Neural crest cell (in vitro differentiated cells): ENCODE data around the gene LRRC7. TPM values are rescaled to one million over a fixed set of nuclear protein-coding genes. Genes with fewer than 3 reads are reported as not detected.

ENCODE experiments used
- DNase-seq: peaks from one replicate; pipeline ENCODE4 v3.0.0; 2021; ENCODE audit warnings: low read depth, mixed read lengths, low spot score
- H3K27ac Mint-ChIP-seq: one replicate; pipeline ENCODE4 v1.8.0; 2021; ENCODE audit warnings: mild to moderate bottlenecking, mixed read lengths; ENCODE audit not compliant: unreplicated experiment
- H3K27me3 Mint-ChIP-seq: 2 replicates; pipeline ENCODE4 v1.8.0; 2021; ENCODE audit warnings: low read depth, mild to moderate bottlenecking, mixed read lengths
- H3K36me3 Mint-ChIP-seq: 2 replicates; pipeline ENCODE4 v1.8.0; 2021; ENCODE audit warnings: low read depth, mild to moderate bottlenecking, mixed read lengths
- H3K4me1 Mint-ChIP-seq: 2 replicates; pipeline ENCODE4 v1.8.0; 2021; ENCODE audit warnings: mixed read lengths
- H3K4me3 Mint-ChIP-seq: one replicate; pipeline ENCODE4 v1.8.0; 2021; ENCODE audit warnings: mild to moderate bottlenecking, mixed read lengths
- H3K9me3 Mint-ChIP-seq: 2 replicates; pipeline ENCODE4 v1.8.0; 2021; ENCODE audit warnings: mixed read lengths
- total RNA-seq: library from RNA; stranded (reverse); gene quantifications from 2 replicates; pipeline ENCODE4 v1.2.1, GENCODE V29; 2021
- TF ChIP-seq, protein P1 (sequence below): fragments of 200-600 bp; sonication (generic); conservative IDR thresholded peaks from 2 replicates; pipeline ENCODE4 v1.5.0; 2021; ENCODE audit warnings: antibody characterized with exemption, mild to moderate bottlenecking

LRRC7 gene
- total RNA-seq, 1 donor from 2014 or later = 2.4 TPM

DNA sequence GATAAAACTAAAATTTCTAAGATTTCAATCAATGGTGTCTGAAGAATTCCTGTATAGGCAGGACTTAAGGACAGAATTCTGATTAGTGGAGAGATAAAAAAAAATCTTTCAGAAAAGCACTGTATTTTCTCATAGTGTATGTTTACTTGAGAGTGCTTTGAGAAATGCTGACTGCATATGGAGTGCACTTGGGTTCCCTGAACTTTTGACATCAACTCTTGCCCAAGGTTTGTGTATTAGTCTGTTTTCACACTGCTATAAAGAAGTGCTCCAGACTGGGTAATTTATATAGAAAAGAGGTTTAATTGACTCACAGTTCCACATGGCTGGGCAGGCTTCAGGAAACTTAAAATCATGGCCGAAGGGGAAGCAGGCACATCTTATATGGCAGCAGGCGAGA is 362.7 kb downstream of the LRRC7 start:
- TF ChIP-seq, protein P1, sequence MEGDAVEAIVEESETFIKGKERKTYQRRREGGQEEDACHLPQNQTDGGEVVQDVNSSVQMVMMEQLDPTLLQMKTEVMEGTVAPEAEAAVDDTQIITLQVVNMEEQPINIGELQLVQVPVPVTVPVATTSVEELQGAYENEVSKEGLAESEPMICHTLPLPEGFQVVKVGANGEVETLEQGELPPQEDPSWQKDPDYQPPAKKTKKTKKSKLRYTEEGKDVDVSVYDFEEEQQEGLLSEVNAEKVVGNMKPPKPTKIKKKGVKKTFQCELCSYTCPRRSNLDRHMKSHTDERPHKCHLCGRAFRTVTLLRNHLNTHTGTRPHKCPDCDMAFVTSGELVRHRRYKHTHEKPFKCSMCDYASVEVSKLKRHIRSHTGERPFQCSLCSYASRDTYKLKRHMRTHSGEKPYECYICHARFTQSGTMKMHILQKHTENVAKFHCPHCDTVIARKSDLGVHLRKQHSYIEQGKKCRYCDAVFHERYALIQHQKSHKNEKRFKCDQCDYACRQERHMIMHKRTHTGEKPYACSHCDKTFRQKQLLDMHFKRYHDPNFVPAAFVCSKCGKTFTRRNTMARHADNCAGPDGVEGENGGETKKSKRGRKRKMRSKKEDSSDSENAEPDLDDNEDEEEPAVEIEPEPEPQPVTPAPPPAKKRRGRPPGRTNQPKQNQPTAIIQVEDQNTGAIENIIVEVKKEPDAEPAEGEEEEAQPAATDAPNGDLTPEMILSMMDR = no peak
- Mint-ChIP-seq H3K9me3 (peaks cover 3% of the 10 kb centered on the region), H3K4me3 (no peak overlapping the region), H3K36me3 (peaks cover 8% of the 10 kb centered on the region), H3K4me1 (no peaks in the 10 kb centered on the region), H3K27ac (no peak overlapping the region), H3K27me3 (no peaks in the 10 kb centered on the region)
- no peak for DNase-seq

DNA sequence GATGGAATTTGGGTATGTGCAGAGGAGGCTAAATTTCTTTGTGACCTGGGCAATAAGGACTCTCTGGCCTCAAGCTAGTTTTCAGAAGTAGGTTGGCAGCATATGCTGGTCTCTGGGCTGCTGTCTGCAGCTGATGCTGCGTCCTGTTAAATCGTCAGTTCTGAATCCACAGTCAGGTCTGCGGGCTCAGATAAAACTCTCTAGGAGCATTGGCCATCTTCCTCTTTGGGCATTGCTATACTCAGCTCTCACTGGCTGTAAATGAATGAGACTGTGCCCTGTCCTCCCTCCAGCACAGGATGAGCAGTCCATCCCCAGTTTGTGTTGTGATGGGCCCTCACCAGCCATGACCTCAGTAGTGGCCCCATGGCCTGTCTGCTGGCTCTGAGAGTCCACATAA is 365.0 kb downstream of the LRRC7 start:
- TF ChIP-seq, protein P1 = no peak

DNA sequence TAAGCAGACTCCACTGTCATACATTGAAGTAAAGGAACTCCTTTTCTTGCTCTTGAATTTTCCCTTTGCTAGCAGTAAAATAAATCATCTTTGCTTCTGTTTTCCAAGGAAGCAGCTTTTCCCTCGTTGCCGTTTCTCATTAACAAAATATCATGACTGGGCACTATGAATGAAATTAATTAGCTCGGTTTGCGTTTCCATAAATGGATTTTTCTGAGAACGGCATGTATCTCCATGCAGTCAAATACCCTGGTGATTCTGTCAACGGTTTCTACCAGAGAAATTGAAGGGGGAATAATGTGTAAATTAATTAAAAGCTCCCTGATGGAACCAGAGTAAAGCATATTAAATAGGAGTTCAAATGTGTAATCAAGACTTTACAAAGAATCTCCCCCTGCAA is 372.5 kb downstream of the LRRC7 start:
- Mint-ChIP-seq H3K4me1 (no peaks in the 10 kb centered on the region), H3K36me3 (no peaks in the 10 kb centered on the region), H3K4me3 (no peak overlapping the region), H3K27me3 (no peaks in the 10 kb centered on the region), H3K27ac (no peak overlapping the region), H3K9me3 (peaks cover 10% of the 10 kb centered on the region)
- DNase-seq = no peak
- TF ChIP-seq, protein P1 = no peak

More for the DNA sequence above, 365.0 kb downstream of the LRRC7 start:
- Mint-ChIP-seq H3K9me3 (peaks cover 3% of the 10 kb centered on the region), H3K27me3 (no peaks in the 10 kb centered on the region), H3K4me1 (no peaks in the 10 kb centered on the region), H3K36me3 (peaks cover 8% of the 10 kb centered on the region), H3K27ac (no peak overlapping the region), H3K4me3 (no peak overlapping the region)
- no peak for DNase-seq

DNA sequence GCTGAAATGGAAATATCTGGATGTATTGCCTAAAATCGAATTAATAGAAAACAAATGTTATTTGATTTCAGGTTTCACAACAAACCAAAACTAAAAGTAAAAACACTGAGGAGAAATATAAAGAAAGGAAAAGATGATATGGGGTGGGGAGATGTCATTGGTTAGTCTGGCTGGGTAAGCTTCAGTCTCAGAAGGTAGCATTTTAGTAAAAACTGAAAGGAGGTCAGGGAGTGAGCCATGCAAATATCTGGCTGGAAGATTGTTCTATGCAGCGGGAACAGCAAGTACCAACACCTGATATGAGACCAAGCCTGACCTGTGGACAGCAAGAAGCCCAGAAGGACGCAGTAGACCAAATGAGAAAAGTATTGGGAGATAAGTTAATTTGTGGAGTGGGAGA is 373.1 kb downstream of the LRRC7 start:
- Mint-ChIP-seq H3K36me3 (no peaks in the 10 kb centered on the region), H3K27ac (no peak overlapping the region), H3K27me3 (no peaks in the 10 kb centered on the region), H3K9me3 (peaks cover 11% of the 10 kb centered on the region), H3K4me1 (no peaks in the 10 kb centered on the region), H3K4me3 (no peak overlapping the region)
- DNase-seq = no peak
- TF ChIP-seq, protein P1 = no peak

DNA sequence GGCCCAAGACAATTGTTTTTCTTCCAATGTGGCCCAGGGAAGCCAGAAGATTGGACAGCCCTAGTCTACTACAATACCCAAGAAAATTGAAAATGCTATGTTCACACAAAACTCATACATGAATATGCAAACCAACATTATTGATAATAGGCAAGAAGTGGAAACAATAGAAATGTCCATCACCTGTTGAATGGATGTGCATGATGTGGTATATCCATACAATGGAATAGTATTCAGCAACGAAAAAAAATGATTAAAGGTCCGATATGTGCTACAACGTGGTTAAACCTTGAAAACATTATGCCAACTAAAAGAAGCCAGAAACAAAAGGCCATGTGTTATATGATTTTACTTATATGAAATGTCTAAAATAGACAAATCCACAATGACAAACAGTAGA is 375.3 kb downstream of the LRRC7 start:
- Mint-ChIP-seq H3K27me3 (no peaks in the 10 kb centered on the region), H3K4me3 (no peak overlapping the region), H3K4me1 (no peaks in the 10 kb centered on the region), H3K9me3 (peaks cover 11% of the 10 kb centered on the region), H3K27ac (no peak overlapping the region), H3K36me3 (no peaks in the 10 kb centered on the region)
- DNase-seq = no peak
- TF ChIP-seq, protein P1 = no peak

DNA sequence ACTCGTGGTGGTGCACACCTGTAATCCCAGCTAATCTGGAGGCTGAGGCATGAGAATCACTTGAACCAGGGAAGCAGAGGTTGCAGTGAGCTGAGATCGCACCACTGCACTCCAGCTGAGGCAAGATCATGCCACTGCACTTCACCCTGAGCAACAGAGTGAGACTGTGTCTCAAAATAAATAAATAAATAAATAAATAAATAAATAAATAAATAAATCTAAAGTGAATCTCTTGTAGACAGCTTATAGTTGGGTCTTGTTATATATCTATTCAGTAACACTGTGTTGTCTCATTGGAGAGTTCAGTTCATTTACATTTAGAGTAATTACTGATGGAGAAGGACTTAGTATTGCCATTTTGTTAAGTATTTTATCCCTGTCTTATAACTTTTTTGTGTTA is 379.2 kb downstream of the LRRC7 start:
- Mint-ChIP-seq H3K36me3 (no peaks in the 10 kb centered on the region), H3K27me3 (no peaks in the 10 kb centered on the region), H3K9me3 (peaks cover 11% of the 10 kb centered on the region), H3K4me1 (no peaks in the 10 kb centered on the region), H3K27ac (no peak overlapping the region), H3K4me3 (no peak overlapping the region)
- TF ChIP-seq, protein P1 = no peak
- DNase-seq = no peak
